ENCODE data around the gene FAM240B.
A peak's percentile ranks its signal among the peaks of the same experiment; 100 is the strongest.

The FAM240B gene

GRCh38 chr9:38699337-38699736 lies 20.6 kb downstream of the FAM240B start:
- no peak for DNase-seq (ENCODE audit: low read depth)

DNA sequence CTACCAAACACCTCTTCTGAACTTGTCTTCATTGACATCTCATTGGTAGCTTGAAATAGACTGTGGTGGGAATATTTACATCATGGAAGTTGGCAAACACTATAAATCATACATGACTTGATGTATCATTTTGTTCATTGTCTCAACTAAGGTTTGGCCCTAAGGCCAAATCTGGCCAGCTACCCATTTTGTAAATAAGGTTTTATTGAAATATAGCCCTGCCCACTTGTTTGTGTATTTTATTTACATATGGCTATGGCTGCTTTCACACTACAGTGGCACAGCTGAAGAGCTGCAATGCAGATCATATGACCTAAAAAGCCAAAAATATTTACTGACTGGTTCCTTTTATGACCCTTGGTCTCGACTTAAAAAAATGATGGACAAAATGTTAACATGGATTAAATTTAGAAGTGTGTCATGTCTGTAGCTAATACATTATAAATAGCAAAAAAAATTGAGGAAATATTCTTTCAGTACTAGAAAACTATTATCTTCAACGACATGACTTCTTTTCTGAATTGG lies 22.1 kb downstream of the FAM240B start:
- DNase-seq (ENCODE audit: low read depth) = no peak

DNA sequence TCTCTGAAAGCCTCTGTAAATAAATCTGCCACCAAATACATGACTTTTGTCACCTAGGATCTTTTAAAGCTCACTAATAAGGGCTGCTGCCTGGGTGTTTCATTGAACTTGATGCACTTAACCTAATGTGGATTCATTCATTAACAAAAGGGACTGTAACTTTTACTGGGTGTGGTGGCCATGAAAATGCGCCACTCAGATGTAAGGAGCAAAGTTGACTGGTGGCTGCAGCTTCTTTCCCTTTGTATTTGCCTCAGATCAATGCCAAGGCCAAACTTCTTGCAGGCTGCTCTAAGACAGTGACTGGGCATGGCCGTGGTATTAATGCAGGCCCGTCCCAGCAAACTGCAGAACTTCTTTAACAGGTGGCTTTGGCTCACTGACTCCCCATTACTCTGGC lies 22.9 kb downstream of the FAM240B start:
- no peak for DNase-seq (ENCODE audit: low read depth)

- no peak for DNase-seq (ENCODE audit: low read depth)
These were observed 25.3 kb downstream of the FAM240B start for GRCh38 chr9:38694676-38695075.

DNA sequence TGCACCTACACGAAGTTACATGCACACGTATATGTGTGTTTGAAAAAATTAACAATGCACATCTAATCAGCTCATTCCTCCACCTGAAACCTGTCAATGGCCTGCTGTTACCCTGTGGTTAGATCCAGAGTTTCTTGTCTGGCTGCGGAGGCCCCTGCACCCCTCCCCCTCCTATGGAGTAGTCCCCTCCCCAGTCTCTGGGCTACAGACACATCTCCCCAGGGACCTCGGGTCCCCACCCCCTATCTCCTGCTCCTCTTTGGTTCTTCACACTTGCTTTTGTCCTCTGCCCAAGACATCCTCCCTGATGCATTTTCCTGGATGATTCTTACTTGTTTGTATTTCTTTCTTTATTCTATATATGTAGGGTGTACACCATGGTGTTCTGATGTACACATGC lies 27.2 kb downstream of the FAM240B start:
- no peak for DNase-seq (ENCODE audit: low read depth)

GRCh38 chr9:38690574-38690973 lies 29.4 kb downstream of the FAM240B start:
- DNase-seq (ENCODE audit: low read depth) = no peak

DNA sequence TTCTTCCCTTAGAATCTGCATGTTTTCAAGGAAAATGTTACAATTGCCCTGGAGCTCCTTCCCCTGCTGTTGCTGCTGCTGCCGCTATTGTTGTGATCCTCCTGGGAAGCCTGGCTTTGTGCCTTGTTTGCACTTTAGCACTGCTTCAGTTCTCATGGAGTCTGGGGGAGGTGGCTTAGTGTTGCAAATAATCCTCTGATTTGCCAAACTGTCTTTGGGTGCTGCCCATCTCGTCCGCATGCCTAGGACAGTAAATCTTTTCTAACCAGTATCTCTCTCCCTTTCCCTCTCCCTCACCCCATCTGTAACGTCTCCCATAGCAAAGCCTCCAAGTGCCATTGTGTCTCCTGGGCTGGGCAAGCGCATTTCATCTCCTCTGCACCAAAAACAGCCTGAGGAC lies 30.3 kb downstream of the FAM240B start:
- DNase-seq (ENCODE audit: low read depth) = no peak

- no peak for DNase-seq (ENCODE audit: low read depth)
These were observed 31.9 kb downstream of the FAM240B start for GRCh38 chr9:38687992-38688391.

- DNase-seq (ENCODE audit: low read depth) = peak; percentile 8
These were observed 32.5 kb downstream of the FAM240B start for GRCh38 chr9:38687389-38687842.

- DNase-seq (ENCODE audit: low read depth) = no peak
These were observed 33.0 kb downstream of the FAM240B start for GRCh38 chr9:38686933-38687332.

- no peak for DNase-seq (ENCODE audit: low read depth)
These were observed 34.4 kb downstream of the FAM240B start for GRCh38 chr9:38685535-38685934.

DNA sequence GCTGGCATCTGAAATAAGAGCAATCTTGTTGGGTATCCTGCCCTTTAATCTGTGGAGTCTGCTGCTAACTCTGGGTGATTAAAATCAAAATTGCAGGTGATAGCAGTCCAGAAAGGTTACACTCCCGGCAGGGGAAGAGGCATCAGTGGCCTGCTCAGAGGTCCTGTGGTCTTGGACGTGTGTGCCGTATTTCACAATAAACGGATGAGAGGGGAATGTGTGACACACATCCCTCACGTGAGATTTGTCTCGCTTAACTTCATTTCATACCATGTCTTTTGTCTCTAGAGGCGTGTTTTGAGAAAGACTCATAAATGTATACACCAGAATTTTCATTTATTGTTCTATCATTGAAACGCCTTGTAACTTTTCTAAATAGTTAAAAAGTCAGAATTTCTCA lies 36.6 kb downstream of the FAM240B start:
- no peak for DNase-seq (ENCODE audit: low read depth)

GRCh38 chr9:38682713-38683112 lies 37.2 kb downstream of the FAM240B start:
- DNase-seq (ENCODE audit: low read depth) = no peak

GRCh38 chr9:38681747-38682227 lies 38.1 kb downstream of the FAM240B start:
- no peak for DNase-seq (ENCODE audit: low read depth)

- DNase-seq (ENCODE audit: low read depth) = no peak
These were observed 39.0 kb downstream of the FAM240B start for GRCh38 chr9:38680837-38681445.

GRCh38 chr9:38677660-38678303 lies 42.2 kb downstream of the FAM240B start:
- DNase-seq (ENCODE audit: low read depth) = no peak

- no peak for DNase-seq (ENCODE audit: low read depth)
These were observed 44.1 kb downstream of the FAM240B start for GRCh38 chr9:38675831-38676230.

GRCh38 chr9:38675211-38675610 lies 44.7 kb downstream of the FAM240B start:
- no peak for DNase-seq (ENCODE audit: low read depth)

DNA sequence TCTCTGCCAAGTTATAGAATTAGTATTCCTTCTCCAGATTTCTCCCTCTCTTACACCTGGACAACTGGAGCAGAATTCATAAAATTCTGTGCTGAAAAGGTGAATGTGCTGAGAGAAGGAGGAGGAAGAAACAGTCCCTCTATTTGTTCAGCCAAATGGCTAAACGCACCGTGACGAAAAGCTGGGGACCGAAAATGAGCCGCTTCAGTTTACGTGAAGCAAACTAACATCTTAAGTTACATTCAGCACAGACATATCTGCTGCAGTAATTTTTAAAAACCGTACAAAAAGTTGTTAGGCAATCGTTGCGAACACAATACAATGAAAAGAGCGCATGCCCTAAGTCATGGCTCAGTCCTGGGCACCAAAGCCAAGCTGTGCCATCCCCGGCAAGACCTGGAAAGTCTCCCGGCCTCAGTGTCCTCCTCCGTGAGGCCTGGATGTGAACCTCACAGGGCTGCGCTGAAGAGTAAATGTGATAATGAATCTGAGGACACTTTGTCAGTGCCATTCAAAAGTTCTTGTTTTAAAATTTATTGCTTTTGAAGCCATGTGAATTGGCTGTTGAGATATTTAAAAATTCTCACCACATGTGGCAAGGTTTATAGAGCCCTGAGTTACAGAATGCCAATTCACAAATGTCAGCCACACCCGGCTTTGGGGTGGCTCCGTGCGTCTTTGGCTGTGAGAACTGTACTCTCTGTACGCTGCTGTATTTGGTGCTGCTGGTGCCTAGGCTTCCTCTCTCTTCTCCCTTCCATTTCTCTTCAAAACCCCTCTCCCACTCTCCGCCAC lies 46.3 kb downstream of the FAM240B start:
- no peak for DNase-seq (ENCODE audit: low read depth)

DNA sequence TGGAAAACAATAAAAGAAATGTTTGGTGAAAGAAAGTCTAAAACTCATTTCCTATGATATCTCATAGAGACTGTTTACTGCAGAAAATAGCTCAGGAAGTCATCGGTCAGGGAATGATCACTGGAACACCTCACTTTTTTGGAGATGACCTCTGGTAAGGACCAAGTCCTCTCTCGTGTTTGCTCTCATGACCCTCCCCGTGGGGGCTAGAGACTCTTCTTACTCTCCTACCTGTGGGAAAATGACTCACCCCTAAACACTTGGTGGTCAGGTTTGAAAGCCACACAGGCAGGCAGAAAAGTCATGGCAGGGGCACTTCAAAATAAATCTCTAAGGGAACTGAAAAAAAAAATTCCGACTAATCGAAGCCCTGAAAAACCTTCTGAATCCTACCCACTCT lies 48.2 kb downstream of the FAM240B start:
- no peak for DNase-seq (ENCODE audit: low read depth)

DNA sequence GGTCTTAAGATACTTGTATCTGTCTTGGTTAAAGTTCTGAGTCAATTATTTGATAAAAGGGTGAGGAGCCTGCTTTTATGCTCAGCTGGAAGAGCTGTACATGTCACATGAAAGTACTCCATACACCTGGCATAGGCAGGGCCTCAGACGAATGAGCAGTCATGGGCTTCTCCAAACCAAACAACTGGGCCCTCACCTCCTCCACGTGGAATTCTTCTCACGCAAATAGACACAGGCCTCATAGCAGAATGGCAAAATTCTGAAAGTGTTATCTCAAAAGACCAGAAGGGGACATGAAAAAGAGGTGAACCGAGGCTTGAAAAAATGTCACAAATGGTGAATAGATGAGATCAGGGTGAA lies 48.6 kb downstream of the FAM240B start:
- DNase-seq (ENCODE audit: low read depth) = no peak

GRCh38 chr9:38670542-38671371 lies 49.2 kb downstream of the FAM240B start:
- no peak for DNase-seq (ENCODE audit: low read depth)

Measured in activated T-cell treated with anti-CD3 and anti-CD28 coated beads for 24 hours (primary cell).